GM19395 (cell line): ENCODE data around the gene SAMD9.
"Not testable (repeated sequence)": the region's sequence is repeated elsewhere in the genome, so short reads cannot be mapped to it uniquely, and the experiment has no call there.

Experiments used
- ATAC-seq: cut with Tn5 transposase; IDR thresholded peaks from one replicate; pipeline ENCODE4 v1.9.1; 2021; ENCODE audit warnings: mild to moderate bottlenecking, moderate library complexity; ENCODE audit not compliant: unreplicated experiment

The SAMD9 gene

DNA sequence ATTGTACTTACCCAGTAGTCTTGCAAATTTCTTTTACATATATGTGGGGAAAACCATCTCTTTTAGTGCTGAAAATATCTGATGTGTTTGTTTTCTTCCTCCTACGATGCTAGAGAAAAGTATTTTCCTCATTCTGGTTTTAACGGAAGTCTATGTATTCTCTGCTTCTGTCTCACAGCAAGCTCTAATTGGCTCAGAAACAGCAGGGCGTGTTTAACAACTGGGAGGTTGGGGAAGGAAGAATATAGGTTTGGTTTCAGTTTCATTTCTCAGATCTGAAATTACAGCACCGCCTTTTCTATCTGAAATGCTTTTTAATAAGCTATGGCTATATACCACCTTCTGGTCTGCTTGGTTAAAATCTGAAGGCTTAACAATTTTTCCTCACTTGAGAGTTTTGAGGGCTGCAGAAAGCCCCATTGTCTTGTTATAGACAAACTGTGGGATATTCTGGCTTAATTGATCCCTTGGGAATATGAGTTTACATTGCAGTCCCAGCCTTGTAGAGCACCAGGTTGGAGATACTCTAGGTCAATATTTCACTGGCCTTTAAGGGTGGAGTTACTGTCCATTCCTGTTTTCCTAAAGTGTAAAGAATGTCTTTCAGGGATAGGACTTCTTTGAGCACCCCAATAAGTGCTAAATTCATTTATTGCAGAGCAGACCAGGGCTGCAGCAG is at the start of gene SAMD9:
TSS of gene SAMD9 (minus strand) at position 128 of the 679 bp plus-strand sequence. CDS start 11,882 bp downstream, outside the sequence.
- ATAC-seq: peak; percentile 99

DNA sequence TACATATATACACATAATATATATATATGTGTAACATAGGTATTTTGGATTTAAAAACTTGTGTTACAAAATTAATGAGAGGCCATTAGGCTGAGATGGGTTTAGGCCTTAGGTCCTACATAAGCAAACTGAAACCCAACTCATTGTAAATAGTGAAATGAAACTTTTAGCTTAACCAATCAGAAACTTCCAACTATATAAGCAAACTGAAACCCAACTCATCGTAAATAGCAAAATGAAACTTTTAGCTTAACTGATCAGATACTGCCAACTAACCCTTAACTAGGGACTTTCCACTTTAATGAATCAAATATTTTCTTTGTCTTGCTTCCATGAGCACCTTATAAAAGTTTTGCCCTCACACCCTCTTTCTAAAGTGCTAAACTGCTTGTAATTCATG is 47.7 kb upstream of the SAMD9 start:
- ATAC-seq: peak; percentile 100

DNA sequence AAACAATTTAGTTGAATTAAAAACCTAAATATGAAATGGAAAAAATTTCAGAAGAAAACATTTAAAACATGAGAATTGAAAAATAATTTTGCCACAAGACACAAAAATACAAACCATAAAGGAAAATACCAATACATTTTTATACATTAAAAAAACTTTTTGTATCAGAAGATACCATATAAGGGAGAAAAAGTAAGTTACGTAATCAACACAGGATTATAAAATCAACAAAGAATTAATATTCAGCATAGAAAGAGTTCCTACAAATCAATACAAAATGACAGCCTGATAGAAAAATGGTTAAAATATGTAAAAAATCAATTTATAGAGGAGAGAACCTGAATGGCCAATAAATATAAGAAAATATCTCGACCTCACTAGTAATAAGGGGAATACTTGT is 47.0 kb upstream of the SAMD9 start:
- ATAC-seq: no peak

DNA sequence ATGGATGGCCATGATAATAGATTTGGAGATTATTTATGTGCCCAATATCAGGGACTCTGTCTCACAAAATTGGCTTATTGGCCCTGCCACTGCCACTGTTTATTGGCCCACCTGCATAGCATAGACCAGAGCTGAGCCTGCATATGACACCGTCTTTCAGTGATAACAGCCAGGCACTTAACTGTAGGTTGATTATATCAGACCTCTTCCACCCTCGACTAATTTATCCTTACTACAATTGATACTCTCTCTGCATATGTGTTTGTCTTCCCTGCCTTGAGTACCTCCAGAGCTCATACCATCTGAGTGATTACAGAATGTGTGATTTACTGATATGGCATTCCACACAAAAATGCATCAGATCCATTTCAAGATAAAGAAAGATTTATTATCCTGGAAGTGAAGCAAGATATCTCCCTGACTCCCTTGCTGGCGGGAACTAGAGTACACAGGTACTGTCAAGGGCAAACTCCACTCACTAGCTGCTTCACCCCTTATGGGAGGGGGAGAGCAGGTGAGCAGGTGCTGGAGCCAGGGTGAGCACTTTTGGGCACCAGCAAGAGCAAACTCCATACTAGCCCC is 43.5 kb upstream of the SAMD9 start:
- no peak for ATAC-seq

DNA sequence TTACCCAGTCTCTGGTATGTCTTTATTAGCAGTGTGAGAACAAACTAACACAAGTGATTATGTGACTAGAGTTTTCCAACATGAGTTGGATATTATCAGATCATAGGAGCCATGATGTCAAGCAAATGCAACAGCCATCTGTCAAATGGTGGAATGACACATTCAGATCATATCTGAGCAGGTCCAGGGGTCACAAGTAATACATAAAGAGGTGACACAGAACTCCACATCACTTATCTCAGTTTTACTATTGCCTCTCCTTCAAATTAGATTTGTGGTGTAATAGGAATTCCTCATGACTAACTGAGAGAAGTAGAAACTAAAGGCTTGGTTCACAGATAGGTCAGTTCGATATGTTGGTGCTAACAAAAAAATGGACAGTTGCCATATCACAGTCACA is 42.6 kb upstream of the SAMD9 start:
- ATAC-seq: no peak

DNA sequence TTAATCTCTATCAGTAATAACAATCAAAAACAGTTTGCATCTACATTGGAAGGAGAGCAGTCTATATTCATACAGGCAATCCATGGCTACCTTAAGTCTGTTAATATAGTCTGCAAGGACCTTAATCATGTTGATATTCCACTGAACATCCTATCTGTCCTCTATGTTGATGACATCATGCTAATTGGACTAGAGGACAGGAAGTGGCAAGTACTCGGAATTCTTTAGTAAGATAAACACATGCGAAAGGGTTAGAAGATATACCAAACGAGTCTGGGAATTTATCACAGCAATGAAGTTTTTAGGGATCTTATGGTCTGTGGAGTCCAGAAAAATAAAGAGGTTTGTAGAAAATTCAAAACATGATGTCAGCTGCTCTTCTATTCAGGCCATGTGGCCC is 41.7 kb upstream of the SAMD9 start:
- ATAC-seq: no peak

DNA sequence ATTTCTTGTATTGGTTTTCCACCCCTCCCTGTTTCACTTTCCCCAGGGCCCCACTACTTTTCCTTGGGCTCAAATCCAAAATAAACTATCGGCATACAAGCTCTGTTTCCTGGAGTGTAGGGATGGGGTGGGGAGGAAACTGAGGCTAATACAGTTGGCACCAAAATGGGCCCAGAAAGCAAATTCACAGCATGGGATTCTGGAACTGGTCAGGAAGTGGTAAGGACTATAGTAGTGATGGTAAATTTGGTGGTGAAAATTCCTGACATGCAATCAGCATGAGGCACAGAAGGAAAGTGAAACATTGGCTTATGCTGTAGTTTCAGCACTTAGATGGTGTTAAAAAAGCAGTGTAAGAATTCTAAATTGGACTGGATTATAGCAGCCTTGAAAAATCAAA is 39.1 kb upstream of the SAMD9 start:
- no peak for ATAC-seq

DNA sequence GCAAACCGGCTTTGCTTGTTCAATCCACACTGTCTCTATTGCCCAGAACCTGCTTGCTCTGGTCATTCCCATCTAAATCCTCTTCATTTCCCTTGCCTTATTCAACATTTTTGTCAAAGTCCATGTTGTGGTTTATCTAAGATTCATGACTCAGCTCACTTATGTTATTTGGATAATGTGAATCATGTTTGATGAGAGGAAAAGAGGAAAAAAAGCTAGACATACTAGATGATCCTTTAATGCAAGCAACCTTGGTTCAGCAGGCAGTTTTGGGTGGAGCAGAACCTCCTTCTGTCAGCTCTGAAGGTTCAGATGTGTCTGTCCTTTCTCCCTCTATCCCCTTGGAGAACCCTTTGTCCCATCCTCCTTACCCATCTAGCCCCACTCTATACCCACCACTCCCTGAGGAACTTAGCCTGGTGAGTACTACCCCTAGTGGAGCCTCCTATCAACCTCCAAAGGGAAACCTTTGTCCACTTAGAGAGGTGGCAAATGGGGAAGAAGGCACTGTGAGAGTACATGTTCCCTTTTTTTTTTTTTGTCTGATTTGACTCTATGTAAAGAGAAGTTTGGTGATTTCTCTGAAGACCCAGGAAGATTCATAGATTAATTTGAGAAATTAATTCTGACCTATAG is 32.5 kb upstream of the SAMD9 start:
- no peak for ATAC-seq

DNA sequence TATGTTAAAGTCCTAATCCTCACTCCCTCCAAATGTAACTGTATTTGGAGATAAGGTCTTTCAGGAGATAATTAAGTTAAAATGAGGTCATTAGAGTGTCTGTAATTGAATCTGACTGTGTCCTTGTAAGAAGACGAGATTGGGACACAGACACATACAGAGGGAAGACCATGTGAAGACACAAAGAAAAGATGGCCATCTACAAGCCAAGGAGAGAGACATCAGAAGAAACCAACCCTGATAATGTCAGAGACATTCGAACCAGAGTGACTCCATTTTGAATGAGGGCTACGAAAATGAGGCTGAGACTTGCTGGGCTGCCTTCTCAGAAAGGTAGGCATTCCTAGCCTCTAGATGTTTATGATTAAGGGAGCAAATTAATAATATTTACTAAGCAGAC is 30.9 kb upstream of the SAMD9 start:
- no peak for ATAC-seq

DNA sequence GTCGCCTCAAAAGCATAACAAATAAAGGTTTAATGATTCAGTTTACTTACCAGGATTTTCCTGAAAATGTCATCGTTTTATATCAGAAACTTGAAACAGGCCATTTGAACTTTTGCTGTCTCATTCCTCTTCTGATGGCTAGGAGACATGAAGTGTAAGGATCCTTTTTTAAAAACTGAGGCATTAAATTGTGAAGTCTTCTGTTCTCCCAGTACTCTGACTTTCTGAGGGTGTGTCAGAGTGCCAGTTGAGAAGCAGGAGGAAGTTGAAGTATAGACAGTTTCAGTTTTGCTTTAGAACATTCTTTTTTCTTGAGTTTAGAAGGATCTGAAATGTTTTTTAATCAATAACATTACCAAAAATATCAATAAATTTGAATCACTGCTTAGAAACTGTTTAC is 30.4 kb upstream of the SAMD9 start, which contains the start of gene SAMD9L:
TSS of gene SAMD9L (minus strand) at position 242 of the 400 bp plus-strand sequence. CDS start 12,414 bp downstream, outside the sequence.
- peak; percentile 69 for ATAC-seq

DNA sequence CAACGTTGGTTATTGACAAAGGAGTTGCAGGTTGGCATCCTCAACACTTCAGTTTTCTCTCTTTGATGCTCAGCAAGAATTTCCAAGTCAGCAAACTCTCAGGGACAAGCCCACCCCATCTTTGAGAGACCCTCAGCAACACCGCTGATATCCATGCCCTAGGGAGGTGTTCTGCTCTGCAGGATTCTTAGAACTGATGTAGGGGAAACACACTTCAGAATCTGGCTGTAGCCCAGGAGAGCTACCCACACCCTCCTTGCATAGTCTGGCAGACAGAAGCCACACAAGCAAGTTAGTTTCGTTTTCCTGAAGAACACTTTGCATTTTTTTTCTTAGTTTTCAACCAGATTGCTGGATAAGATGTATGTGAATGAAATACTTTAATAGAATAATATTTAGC is 29.6 kb upstream of the SAMD9 start:
- ATAC-seq: peak; percentile 77

DNA sequence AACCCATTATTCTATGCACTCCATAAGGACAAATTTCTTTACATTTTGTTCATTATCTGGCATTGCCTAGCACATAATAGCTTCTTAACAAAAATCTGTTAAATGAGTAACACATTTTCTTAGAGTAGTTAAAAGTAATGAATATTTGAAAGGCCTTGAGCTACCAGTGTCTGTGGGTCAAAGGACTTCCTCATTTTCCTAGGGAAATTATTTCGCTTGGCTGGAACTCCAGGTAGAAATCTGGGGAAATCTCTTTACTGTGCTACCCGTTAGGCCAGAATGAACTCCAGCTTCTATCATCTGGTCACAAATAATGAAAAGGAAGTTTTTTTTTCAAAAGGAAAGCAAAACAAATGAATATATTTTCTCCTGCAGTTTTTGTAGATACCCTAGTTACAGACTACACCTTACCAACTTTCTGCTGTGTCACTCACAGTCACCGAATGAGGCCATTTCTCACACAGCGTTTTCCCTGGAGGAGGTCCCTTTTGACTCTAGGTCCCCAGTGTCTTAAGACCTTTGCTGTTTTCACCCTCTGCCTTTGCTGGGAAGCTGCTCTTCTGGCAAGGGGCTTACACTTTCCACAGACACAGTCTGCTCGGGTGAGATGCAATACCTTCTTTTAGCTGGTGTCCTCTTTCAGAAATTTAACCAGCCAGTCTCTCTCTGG is 28.8 kb upstream of the SAMD9 start:
- peak; percentile 44 for ATAC-seq

DNA sequence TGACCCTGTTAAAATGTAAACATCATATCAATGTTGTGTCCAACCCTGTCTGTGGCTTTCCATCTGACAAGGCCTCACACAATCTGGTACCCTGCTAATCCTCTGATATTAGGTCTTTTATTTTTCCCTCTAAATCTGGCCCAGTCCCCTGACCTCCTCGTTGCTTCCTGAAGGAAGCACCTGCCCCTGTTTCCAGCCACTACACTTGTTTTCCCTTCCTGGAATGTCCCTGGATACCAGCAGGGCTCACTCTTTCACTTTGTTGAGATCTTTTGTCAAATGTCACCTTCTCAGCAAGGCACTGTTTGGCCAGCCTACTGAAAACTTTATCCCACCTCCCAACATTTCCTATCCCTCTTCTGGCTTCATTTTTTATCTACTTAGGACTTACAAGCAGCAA is 28.3 kb upstream of the SAMD9 start:
- no peak for ATAC-seq

DNA sequence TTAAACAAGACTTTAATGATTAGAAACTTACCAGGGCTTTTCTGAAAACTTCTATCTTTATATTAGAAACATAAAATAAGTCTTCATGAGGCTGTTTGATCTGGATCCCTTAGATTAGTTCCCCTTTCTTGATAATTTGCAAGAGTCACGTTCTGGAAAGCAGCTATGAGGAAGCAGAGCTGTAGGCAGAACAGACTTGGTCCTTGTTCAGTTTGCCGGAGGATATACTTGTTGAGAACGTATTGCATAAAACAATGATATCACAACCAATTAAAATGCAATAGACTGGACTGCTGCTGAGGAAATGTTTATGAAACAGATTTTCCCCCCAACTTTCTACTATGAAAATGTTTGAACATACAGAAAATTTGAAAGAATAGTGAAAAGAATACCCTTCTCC is 27.6 kb upstream of the SAMD9 start:
- ATAC-seq: no peak

DNA sequence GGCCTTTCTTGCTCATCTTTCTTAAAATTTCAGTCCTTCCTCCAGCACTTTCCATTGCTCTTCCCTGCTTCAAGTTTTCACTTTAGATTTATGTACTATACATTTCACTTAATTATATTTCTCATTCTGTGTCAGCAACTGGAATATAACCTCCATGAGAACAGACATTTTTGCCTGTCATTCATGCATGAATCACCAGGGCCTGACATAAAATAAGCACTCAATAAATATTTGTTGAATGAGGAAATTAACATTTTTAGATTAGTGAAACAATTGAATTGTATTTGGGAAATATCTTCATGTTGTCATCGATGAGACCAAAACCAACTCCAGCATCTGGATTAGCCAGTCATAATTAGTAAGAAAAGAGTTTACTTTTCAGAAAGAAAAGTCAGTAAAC is 24.3 kb upstream of the SAMD9 start:
- ATAC-seq: no peak

DNA sequence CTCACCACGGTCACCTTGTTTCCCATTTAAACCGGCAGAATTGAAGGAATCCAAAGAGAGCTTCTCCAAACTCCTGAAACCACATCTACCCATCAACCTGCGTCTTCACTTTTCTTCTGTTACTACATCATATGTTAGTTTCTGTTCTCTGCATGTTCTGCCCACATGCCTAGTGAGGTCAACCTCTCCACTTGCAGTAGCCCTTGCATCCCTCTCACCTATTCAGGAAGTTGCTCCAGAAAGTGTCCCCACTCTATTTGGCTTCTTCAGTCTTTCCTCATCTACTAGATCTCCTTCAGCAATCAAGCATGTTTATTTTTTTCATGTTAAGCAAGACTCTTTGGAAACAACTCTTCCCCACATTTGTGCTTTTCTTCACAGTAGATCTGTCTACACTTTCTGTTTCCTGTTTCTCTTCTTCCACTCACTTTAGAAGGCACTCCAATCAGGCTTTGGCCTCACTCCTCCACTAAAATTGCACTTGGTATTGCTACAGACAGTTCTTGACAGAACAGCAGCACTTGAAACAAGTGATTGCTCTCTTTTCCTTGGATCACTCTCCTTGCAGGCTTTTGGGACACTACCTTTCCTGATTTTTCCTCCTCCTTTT is 22.9 kb upstream of the SAMD9 start:
- ATAC-seq: no peak

DNA sequence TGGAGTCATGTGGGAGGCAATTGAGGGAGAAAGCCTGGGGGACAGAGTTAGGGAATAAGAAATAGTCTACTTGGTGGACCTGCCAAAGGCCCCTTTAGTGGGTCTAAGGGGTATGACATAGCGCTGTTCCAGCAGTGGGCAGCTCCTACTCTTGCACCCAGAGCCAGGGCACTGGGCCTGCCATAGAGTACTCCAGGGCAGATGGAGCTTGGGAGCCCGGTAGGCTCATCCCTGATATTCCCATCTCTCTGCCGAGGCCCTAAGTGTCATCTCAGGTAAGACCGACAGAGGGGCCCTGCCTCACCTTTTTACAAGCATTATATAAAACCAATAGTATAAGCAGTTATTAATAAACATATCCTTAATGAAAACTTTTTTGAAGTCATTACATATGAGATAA is 20.8 kb upstream of the SAMD9 start:
- no peak for ATAC-seq

DNA sequence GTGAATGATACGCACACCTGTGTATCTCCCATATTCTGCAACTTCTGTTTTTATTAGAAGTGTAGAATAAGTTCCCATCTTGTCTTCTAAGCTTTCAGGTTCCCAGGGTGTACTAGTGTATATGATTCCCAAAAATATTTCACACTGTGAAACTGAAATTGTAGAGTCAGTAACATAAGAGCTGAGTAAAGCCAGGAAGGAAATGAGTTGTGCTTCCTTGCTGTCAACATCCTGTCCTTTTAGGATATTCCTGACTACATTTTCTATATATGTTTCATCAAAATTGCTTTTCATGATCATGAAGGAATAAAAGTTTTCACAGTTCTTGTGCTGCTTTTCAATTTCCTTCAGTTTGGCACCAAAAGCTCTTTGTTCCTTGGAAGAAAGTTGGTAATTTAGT is 15.2 kb upstream of the SAMD9 start:
- no peak for ATAC-seq

DNA sequence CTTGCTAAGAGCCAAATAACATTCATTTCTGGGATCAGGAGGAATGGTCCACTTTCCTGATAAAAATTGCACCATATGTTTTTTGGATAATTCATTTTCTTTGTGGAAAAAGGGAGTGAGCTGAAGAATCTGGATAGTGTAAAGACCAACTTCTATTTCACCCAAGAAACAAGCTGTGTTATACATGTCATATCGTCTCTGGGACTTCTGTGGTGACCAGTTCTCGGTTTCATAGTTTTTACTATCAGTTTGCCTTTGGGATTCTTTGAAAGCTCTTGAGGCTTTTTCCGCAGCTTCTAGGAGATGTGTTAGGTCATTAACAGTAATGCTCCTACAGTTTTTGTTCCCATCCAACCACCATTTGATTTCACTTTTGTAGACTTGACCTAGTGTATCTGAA is 14.4 kb upstream of the SAMD9 start:
- no peak for ATAC-seq

DNA sequence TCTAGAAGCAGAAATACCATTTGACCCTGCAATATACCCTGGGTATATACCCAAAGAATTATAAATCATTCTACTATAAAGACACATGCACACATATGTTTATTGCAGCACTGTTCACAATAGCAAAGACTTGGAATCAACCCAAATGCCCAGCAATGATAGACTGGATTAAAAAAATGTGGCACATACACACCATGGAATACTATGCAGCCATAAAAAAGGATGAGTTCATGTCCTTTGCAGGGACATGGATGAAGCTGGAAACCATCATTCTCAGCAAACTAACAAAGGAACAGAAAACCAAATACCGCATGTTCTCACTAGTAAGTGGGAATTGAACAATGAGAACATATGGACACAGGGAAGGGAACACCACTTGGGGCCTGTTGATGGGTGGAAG is 9.2 kb upstream of the SAMD9 start:
- ATAC-seq: not testable (repeated sequence)

DNA sequence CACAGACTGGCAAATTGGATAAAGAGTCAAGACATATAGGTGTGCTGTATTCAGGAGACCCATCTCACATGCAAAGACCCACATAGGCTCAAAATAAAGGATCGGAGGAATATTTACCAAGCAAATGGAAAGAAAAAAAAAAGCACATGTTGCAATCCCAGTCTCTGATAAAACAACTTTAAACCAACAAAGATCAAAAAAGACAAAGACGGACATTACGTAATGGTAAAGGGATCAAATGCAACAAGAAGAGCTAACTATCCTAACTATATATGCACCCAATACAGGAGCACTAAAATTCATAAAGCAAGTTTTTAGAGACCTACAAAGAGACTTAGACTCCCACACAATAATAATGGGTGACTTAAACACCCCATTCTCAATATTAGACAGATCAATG is 5.8 kb upstream of the SAMD9 start:
- not testable (repeated sequence) for ATAC-seq
